ENCODE data around the gene SCRN2.

Gene SCRN2

DNA sequence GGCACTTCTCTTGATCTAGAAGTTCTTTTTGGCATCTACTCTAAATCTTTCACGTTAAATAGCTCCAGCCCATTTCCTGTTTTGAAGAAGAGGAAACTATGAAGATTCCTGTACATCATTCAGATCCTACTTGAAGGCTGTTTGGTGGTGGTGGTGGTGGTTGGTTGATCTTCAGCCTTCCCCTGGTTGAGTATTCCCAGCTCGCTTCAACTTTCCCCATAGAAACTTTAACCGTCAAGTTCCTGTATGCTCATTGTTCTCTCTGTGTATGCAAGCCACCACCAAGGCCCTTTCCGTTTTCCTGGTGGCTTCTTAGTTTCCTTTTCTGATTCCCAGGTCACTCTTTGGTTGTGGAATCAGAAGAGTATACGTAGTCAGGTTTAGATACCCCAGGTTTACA is 6.3 kb downstream of the SCRN2 start:
- no peak for DNase-seq (ENCODE audit: low read depth)
- H3K4me3 ChIP-seq (ENCODE audit: control insufficient read depth, low read depth, low read length): no peak overlapping the region
- TF ChIP-seq, protein P1, sequence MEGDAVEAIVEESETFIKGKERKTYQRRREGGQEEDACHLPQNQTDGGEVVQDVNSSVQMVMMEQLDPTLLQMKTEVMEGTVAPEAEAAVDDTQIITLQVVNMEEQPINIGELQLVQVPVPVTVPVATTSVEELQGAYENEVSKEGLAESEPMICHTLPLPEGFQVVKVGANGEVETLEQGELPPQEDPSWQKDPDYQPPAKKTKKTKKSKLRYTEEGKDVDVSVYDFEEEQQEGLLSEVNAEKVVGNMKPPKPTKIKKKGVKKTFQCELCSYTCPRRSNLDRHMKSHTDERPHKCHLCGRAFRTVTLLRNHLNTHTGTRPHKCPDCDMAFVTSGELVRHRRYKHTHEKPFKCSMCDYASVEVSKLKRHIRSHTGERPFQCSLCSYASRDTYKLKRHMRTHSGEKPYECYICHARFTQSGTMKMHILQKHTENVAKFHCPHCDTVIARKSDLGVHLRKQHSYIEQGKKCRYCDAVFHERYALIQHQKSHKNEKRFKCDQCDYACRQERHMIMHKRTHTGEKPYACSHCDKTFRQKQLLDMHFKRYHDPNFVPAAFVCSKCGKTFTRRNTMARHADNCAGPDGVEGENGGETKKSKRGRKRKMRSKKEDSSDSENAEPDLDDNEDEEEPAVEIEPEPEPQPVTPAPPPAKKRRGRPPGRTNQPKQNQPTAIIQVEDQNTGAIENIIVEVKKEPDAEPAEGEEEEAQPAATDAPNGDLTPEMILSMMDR (IDR thresholded peaks at IDR 0.05; ENCODE audit: control insufficient read depth, insufficient read depth, low read depth, low read length, missing control alignments): no peak

DNA sequence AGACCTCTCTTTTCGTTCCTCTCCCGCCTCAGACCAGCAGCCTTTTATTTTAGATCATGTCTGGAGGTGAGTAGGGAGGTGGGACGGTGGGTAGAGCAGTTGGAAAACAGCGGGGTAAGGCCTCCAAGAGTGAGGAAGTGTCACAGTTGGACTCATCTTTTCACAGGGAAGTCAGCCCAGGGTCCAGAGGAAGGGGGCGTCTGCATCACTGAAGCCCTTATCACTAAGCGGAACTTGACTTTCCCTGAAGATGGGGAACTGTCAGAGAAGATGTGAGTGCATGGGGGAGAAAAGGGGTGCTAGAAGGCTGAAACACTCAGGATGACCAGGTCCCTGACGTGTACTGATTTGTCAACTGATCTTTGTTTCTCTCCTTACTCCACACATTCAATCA is 9.1 kb downstream of the SCRN2 start:
- no peak for DNase-seq (ENCODE audit: low read depth)
- TF ChIP-seq, protein P1 (IDR thresholded peaks at IDR 0.05; ENCODE audit: control insufficient read depth, insufficient read depth, low read depth, low read length, missing control alignments): no peak
- peak overlapping the region; percentile 88 for H3K4me3 ChIP-seq (ENCODE audit: control insufficient read depth, low read depth, low read length)

DNA sequence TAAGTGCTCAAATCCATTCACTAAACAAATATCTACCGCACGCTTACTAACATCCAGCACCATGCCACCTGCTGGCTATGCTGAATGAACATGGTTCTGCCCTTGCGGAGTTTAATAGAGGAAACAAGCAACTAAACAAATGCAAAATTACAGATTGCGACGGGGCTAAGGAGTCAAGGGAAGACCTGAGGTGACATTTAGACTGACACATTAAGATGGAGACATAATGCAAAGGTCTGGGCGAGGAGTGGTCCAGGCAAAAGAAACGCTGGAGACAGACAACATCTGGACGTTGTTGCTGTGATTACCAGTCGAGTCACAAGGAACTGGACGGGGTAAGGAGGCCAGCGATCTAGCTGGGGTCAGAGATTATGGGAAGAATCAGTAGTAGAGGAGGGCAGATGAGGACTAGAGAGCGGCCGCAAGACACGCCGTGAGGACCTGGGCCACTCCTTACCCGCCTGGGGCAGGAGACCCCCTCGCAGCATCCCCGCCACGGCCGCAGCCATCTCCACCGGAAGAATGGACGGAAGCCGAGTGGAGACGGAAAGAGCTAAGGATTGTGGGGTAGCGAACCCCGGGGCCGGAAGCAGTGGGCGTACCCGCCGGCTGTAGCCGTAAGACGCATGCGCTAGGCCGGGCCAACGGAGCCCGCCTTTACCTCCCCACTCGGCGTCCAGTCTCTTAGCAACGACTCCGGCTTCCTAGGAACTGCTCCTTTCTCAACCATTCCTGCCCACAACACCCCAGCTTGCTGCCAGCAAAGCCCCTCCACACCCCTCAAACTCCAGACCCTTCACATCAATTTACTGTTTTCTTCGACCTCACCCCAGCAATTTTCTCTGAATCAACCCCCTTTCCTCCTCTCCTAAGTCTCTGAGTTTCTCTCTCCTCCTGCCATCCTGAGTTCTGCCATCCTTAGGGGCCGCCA is 9.8 kb downstream of the SCRN2 start, which contains the start of the genes LRRC46 and MRPL10:
Gene LRRC46, plus strand, starts transcription at position 668 of the 931 bp plus-strand sequence. CDS start 320 bp downstream, outside the sequence.
Gene MRPL10, minus strand, starts transcription at position 539 of the 931 bp plus-strand sequence. Its CDS starts 30 bp downstream, at position 509.
- TF ChIP-seq, protein P1 (IDR thresholded peaks at IDR 0.05; ENCODE audit: control insufficient read depth, insufficient read depth, low read depth, low read length, missing control alignments): peak; percentile 44
- DNase-seq (ENCODE audit: low read depth): peak; percentile 67
- H3K4me3 ChIP-seq (ENCODE audit: control insufficient read depth, low read depth, low read length): peak within 1 kb of the TSS; percentile 88

DNA sequence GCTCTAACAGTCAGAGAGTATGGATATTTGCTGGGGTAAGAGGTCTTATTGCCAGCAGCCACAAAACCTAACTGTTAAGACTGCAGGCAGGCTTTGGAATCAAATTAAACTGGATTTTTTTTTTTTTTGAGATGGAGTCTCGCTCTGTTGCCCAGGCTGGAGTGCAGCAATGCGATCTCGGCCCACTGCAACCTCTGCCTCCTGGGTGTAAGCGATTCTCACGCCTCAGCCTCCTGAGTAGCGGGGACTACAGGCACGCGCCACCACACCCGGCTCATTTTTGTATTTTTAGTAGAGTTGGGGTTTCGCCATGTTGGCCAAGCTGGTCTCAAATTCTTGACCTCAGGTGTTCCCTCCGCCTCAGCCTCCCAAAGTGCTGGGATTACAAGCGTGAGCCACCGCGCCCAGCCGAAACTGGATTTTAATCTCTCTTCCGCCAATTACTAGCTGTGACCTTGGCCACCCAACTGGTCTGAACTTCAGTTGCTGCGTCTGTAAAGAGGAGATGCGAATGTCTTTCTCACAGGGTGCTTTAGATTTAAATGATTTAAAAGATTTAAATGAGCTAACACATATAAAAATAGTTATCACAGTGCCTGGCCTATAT is 10.6 kb downstream of the SCRN2 start:
- no peak for DNase-seq (ENCODE audit: low read depth)
- TF ChIP-seq, protein P1 (IDR thresholded peaks at IDR 0.05; ENCODE audit: control insufficient read depth, insufficient read depth, low read depth, low read length, missing control alignments): no peak
- H3K4me3 ChIP-seq (ENCODE audit: control insufficient read depth, low read depth, low read length): peak overlapping the region; percentile 88

DNA sequence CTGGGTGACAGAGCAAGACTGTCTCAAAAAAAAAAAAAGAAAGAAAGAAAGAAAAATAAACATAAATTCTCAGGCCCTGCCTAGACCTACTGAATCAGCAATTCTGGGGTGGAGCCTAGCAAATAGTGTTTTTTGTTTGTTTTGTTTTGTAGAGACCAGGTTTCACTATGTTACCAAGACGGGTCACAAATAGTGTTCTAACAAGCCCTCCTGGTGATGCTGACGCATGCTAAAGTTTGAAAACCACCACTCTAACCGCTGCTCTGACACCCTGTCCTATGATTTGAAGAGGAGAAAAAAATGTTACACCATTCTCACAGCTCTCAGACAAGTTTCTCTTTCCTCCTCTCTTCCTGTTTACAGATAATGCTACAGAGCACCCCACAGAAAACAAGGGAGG is 11.2 kb downstream of the SCRN2 start:
- no peak overlapping the region for H3K4me3 ChIP-seq (ENCODE audit: control insufficient read depth, low read depth, low read length)
- TF ChIP-seq, protein P1 (IDR thresholded peaks at IDR 0.05; ENCODE audit: control insufficient read depth, insufficient read depth, low read depth, low read length, missing control alignments): no peak
- no peak for DNase-seq (ENCODE audit: low read depth)

DNA sequence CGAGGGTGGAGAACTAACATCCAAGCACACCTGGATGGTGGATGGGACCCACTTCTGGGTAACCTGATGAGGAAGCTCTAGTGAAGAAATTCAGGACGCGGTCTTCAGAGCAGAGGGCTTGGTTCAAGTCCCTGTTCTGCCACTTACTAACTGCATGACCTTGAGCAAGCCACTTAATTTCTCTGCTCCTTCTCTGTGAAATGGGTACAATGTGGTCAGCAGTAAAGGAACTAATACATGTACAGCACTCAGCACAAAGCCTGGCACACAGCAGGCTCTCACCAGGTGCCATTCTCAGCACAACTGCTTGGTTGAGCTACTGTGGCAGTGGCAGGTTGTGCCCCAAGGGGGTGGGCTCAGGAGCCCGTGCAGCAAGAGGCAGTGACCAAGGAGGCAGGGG is 17.6 kb downstream of the SCRN2 start:
- TF ChIP-seq, protein P1 (IDR thresholded peaks at IDR 0.05; ENCODE audit: control insufficient read depth, insufficient read depth, low read depth, low read length, missing control alignments): no peak
- H3K4me3 ChIP-seq (ENCODE audit: control insufficient read depth, low read depth, low read length): no peak overlapping the region
- DNase-seq (ENCODE audit: low read depth): no peak
